OCI-LY3 (cell line): Measurements from ENCODE around the gene NUP93.

ENCODE experiments used
- H2AFZ ChIP-seq: fragments of 200-600, 300-600 bp; shearing (Covaris generic); 2 replicates; pipeline ENCODE4 v1.6.0; 2014; ENCODE audit warnings: antibody characterized with exemption, low read depth, low read length
- H3K27ac ChIP-seq: fragments of 200-600, 300-600 bp; sonication (generic); 2 replicates; pipeline ENCODE4 v1.5.1; 2014; ENCODE audit warnings: mild to moderate bottlenecking, low read length, moderate library complexity, mixed read lengths
- H3K27me3 ChIP-seq: fragments of 200-600, 300-600 bp; sonication (generic); 2 replicates; pipeline ENCODE4 v1.6.1; 2014; ENCODE audit warnings: low read depth, low read length, mixed read lengths
- H3K36me3 ChIP-seq: fragments of 200-600, 300-600 bp; sonication (generic); replicated peaks from 2 replicates; pipeline ENCODE3; 2014; ENCODE audit warnings: low read depth, low read length, mixed read lengths
- H3K4me1 ChIP-seq: fragments of 300-600, 200-600 bp; sonication (generic); 2 replicates; pipeline ENCODE4 v1.6.1; 2014; ENCODE audit warnings: low read length, mixed read lengths
- H3K4me2 ChIP-seq: fragments of 200-600, 300-600 bp; sonication (generic); 2 replicates; pipeline ENCODE4 v1.6.1; 2014; ENCODE audit warnings: low read length, mixed read lengths
- H3K4me3 ChIP-seq: fragments of 300-600, 200-600 bp; sonication (generic); 2 replicates; pipeline ENCODE4 v1.5.1; 2014; ENCODE audit warnings: antibody characterized with exemption, mild to moderate bottlenecking, low read length, moderate library complexity
- H3K79me2 ChIP-seq: fragments of 300-600, 200-600 bp; shearing (Covaris generic); 2 replicates; pipeline ENCODE4 v1.6.1; 2014; ENCODE audit warnings: mild to moderate bottlenecking, low read length, mixed read lengths
- H3K9ac ChIP-seq: fragments of 300-600, 200-600 bp; shearing (Covaris generic); 2 replicates; pipeline ENCODE4 v1.6.0; 2014; ENCODE audit warnings: mild to moderate bottlenecking, low read length, moderate library complexity
- H3K9me3 ChIP-seq: fragments of 200-600, 300-600 bp; shearing (Covaris generic); 2 replicates; pipeline ENCODE4 v1.6.1; 2014; ENCODE audit warnings: low read length, mixed read lengths; ENCODE audit not compliant: insufficient read depth
- H4K20me1 ChIP-seq: fragments of 200-600, 300-600 bp; sonication (generic); 2 replicates; pipeline ENCODE4 v1.6.1; 2016; ENCODE audit warnings: low read length, mixed read lengths; ENCODE audit not compliant: insufficient read depth
- CTCF ChIP-seq: fragments of 200-600, 300-600 bp; sonication (generic); IDR thresholded peaks from 2 replicates; pipeline ENCODE4 v1.5.1; 2014; ENCODE audit warnings: antibody characterized with exemption, low read length, low read depth
- EZH2phosphoT487 ChIP-seq: fragments of 200-600 bp; shearing (Covaris generic); IDR thresholded peaks from 2 replicates; pipeline ENCODE4 v1.6.1; 2018; ENCODE audit warnings: antibody characterized with exemption, mixed run types, low read depth

The NUP93 gene

GRCh38 chr16:56870276-56870888 is 140.5 kb downstream of the NUP93 start:
- no peaks in the 10 kb centered on the region for H3K79me2 ChIP-seq
- peaks cover 76% of the 10 kb centered on the region for H3K4me1 ChIP-seq
- peak overlapping the region; percentile 89 for H3K27ac ChIP-seq
- peak overlapping the region; percentile 83 for H3K9ac ChIP-seq
- peak overlapping the region; percentile 77 for H3K4me3 ChIP-seq
- no peaks in the 10 kb centered on the region for H3K9me3 ChIP-seq
- H3K27me3 ChIP-seq, result no peaks in the 10 kb centered on the region
- TF ChIP-seq EZH2phosphoT487 (no peak), CTCF (no peak)
- no peaks in the 10 kb centered on the region for H4K20me1 ChIP-seq
- peak overlapping the region; percentile 94 for H3K4me2 ChIP-seq
- H2AFZ ChIP-seq, result peak overlapping the region; percentile 66; the same call in 1 of the 2 replicates
- no peaks in the 10 kb centered on the region for H3K36me3 ChIP-seq

- Histone ChIP-seq H3K36me3 (no peaks in the 10 kb centered on the region), H3K9me3 (no peaks in the 10 kb centered on the region), H3K79me2 (no peaks in the 10 kb centered on the region), H3K4me2 (peak overlapping the region; percentile 94), H4K20me1 (no peaks in the 10 kb centered on the region), H3K27me3 (no peaks in the 10 kb centered on the region), H3K4me1 (peaks cover 84% of the 10 kb centered on the region), H3K27ac (peak overlapping the region; percentile 89), H3K4me3 (peak overlapping the region; percentile 39; the same call in 1 of the 2 replicates), H3K9ac (peak overlapping the region; percentile 83; the same call in 1 of the 2 replicates), H2AFZ (no peak overlapping the region)
- TF ChIP-seq EZH2phosphoT487, result no peak
- no peak for TF ChIP-seq CTCF
Measured at GRCh38 chr16:56871172-56871593, 141.3 kb downstream of the NUP93 start.

- H3K27me3 ChIP-seq, result no peaks in the 10 kb centered on the region
- peak overlapping the region; percentile 16; the same call in 1 of the 2 replicates for H3K27ac ChIP-seq
- H4K20me1 ChIP-seq, result no peaks in the 10 kb centered on the region
- H3K4me1 ChIP-seq, result peaks cover 84% of the 10 kb centered on the region
- no peaks in the 10 kb centered on the region for H3K79me2 ChIP-seq
- no peak overlapping the region for H3K9ac ChIP-seq
- H3K4me2 ChIP-seq, result no peak overlapping the region
- no peak overlapping the region for H2AFZ ChIP-seq
- H3K9me3 ChIP-seq, result no peaks in the 10 kb centered on the region
- H3K4me3 ChIP-seq, result no peak overlapping the region
- H3K36me3 ChIP-seq, result no peaks in the 10 kb centered on the region
- TF ChIP-seq CTCF, result no peak
- TF ChIP-seq EZH2phosphoT487, result no peak
Measured at GRCh38 chr16:56872863-56873391, 143.0 kb downstream of the NUP93 start.

GRCh38 chr16:56874800-56875199 is 144.9 kb downstream of the NUP93 start:
- Histone ChIP-seq H2AFZ (no peak overlapping the region), H3K27me3 (no peaks in the 10 kb centered on the region), H3K4me1 (peaks cover 66% of the 10 kb centered on the region), H4K20me1 (no peaks in the 10 kb centered on the region), H3K9ac (peak overlapping the region; percentile 52; the same call in 1 of the 2 replicates), H3K9me3 (no peaks in the 10 kb centered on the region), H3K4me3 (no peak overlapping the region), H3K36me3 (no peaks in the 10 kb centered on the region), H3K27ac (peak overlapping the region; percentile 66), H3K4me2 (peak overlapping the region; percentile 29), H3K79me2 (no peaks in the 10 kb centered on the region)
- TF ChIP-seq EZH2phosphoT487 (no peak), CTCF (peak; percentile 10; the same call in 1 of the 2 replicates)
